PFSK-1 (cell line): Measurements from ENCODE around the gene SCARF1.

Experiments used
- FOXP2 ChIP-seq: optimal IDR thresholded peaks from 2 replicates; pipeline ENCODE3; 2011; ENCODE audit warnings: borderline replicate concordance, control low read depth, inconsistent platforms; ENCODE audit not compliant: insufficient read depth; ENCODE audit errors: extremely low read length, extremely low read depth
- POLR2AphosphoS5 ChIP-seq: IDR thresholded peaks from 2 replicates; pipeline ENCODE4 v1.6.1; 2012; ENCODE audit warnings: low read depth, mild to moderate bottlenecking, control low read depth, low read length, moderate library complexity
- SIN3A ChIP-seq: IDR thresholded peaks from 2 replicates; pipeline ENCODE4 v1.6.1; 2012; ENCODE audit warnings: mild to moderate bottlenecking, low read length, moderate library complexity, borderline replicate concordance; ENCODE audit not compliant: insufficient read depth
- TAF1 ChIP-seq: IDR thresholded peaks from 2 replicates; pipeline ENCODE4 v1.6.1; 2012; ENCODE audit warnings: low read length, control low read depth, borderline replicate concordance; ENCODE audit not compliant: insufficient read depth
- TF ChIP-seq, protein P1 (sequence below), 2 experiments: IDR thresholded peaks; 2 replicates each; pipeline versions ENCODE4 v1.6.1 to v1.8.0; 2011 to 2012; ENCODE audit warnings: low read depth in 2 of 2, low read length in 2 of 2, control low read depth in 1 of 2, inconsistent platforms in 1 of 2, mild to moderate bottlenecking in 1 of 2, moderate library complexity in 1 of 2; ENCODE audit not compliant: insufficient read depth in 1 of 2

The SCARF1 gene

DNA sequence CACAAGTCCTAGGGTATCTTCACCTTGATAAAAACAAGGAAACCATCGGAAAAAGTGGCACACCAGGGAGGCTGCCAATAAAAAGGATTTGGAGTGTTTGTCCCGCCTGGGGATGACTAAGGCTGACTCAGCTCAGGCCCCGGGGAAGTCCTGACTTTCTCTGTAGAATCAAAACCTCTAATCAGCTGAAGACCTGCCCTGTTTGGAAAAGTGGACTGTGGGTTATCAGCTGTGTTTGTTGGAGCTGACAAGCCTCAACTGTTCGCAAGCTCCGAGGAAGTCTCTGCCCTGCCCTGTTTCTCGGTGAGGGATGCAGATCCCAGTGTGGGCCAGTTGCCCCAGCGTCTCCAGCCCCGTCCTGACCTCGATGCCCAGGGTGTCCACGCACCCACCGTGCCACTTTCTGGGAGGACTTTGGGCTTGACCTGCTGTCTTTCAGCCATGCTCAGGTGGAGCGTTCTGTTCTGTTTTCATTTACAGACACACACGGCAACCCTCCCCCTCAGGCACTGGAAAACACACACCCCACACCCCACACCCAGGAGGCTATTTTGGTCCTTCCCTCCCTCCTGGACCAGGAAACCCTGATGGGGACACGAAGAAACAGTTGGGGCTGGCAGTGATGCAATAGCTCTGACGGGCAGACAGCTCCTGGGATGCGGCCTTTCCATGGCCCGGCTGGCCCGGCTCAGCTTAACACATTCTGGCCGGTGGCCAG lies 55.3 kb downstream of the SCARF1 start:
- TF ChIP-seq FOXP2: no peak
- TF ChIP-seq SIN3A: no peak
- TF ChIP-seq, protein P1, sequence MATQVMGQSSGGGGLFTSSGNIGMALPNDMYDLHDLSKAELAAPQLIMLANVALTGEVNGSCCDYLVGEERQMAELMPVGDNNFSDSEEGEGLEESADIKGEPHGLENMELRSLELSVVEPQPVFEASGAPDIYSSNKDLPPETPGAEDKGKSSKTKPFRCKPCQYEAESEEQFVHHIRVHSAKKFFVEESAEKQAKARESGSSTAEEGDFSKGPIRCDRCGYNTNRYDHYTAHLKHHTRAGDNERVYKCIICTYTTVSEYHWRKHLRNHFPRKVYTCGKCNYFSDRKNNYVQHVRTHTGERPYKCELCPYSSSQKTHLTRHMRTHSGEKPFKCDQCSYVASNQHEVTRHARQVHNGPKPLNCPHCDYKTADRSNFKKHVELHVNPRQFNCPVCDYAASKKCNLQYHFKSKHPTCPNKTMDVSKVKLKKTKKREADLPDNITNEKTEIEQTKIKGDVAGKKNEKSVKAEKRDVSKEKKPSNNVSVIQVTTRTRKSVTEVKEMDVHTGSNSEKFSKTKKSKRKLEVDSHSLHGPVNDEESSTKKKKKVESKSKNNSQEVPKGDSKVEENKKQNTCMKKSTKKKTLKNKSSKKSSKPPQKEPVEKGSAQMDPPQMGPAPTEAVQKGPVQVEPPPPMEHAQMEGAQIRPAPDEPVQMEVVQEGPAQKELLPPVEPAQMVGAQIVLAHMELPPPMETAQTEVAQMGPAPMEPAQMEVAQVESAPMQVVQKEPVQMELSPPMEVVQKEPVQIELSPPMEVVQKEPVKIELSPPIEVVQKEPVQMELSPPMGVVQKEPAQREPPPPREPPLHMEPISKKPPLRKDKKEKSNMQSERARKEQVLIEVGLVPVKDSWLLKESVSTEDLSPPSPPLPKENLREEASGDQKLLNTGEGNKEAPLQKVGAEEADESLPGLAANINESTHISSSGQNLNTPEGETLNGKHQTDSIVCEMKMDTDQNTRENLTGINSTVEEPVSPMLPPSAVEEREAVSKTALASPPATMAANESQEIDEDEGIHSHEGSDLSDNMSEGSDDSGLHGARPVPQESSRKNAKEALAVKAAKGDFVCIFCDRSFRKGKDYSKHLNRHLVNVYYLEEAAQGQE (IDR thresholded peaks at IDR 0.05; ENCODE audit: insufficient read depth in 1 of 2, low read depth in 2 of 2, low read length in 2 of 2): no peak
- TF ChIP-seq POLR2AphosphoS5: no peak
- no peak for TF ChIP-seq TAF1

DNA sequence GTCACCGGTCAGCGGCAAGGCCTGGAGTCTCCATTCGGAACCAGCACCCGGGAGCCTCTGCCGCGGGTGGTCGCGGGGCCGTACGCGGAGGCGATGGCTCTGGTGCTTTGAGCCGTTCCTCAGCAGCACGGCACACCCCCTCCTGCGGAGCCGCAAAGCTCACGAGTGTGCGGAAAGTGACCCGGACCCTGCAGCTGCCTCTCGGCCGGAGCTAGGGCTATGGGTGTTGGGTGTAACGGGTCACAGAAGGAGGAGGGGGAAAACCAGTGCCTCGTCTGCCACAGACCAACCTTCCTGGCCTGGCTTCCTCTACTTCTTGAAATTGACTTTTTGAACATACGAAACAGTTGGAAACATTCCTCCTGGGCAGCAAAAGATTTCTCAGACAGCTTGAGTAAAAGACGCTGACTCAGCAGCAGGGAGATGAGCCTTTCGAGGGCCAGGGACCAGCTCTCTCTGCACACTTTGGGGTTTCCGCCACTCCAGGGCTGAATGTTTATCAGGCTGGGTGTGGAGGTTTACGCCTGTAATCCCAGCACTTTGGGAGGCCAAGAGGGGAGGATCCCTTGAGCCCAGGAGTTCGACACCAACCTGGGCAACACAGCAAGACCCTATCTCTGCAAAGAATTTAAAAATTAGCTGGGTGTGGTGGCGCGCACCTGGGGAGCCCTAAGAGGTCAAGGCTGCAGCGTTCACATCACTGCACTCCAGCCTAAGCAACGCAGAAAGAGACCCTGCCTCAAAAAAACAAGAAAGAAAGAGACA lies 56.5 kb downstream of the SCARF1 start:
- TF ChIP-seq SIN3A (no peak), POLR2AphosphoS5 (no peak), FOXP2 (no peak), TAF1 (no peak)
- TF ChIP-seq, protein P1 (IDR thresholded peaks at IDR 0.05; ENCODE audit: insufficient read depth in 1 of 2, low read depth in 2 of 2, low read length in 2 of 2): no peak

DNA sequence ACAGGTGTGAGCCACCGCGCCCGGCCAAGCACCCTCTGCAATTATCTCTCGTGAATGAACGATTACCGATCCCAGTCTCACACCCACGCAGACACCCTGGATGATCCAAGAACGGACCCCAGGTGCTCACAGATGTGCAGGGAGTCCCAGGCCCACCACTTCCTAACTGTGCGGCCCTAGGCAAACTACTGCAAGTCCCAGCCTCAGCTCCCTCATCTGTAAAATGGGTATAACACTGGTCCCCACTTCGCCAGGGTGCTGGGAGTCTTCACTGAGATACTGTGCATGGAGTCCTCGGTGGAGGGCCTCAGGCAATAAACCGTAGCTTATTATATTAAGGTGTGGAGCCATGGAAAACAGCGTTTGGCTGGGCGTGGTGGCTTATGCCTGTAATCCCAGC lies 61.4 kb downstream of the SCARF1 start:
- TF ChIP-seq TAF1: no peak
- TF ChIP-seq SIN3A: no peak
- TF ChIP-seq FOXP2: no peak
- no peak for TF ChIP-seq POLR2AphosphoS5
- TF ChIP-seq, protein P1 (IDR thresholded peaks at IDR 0.05; ENCODE audit: insufficient read depth in 1 of 2, low read depth in 2 of 2, low read length in 2 of 2): no peak
